MM.1S (cell line): ENCODE measurements around the gene ZIC4.

Source experiments
- EZH2 ChIP-seq: fragments of 300-600 bp; sonication (generic); optimal IDR thresholded peaks from 2 replicates; pipeline ENCODE3; 2017; ENCODE audit warnings: low read depth, mild to moderate bottlenecking, antibody characterized with exemption, low read length, mixed read lengths
- EZH2phosphoT487 ChIP-seq: fragments of 300-600 bp; sonication (generic); IDR thresholded peaks from 2 replicates; pipeline ENCODE4 v1.6.1; 2018; ENCODE audit warnings: antibody characterized with exemption, low read length
- TF ChIP-seq, protein P1 (sequence below): fragments of 300-600 bp; sonication (generic); IDR thresholded peaks from 2 replicates; pipeline ENCODE4 v1.5.1; 2016; ENCODE audit warnings: antibody characterized with exemption, low read length, mixed read lengths

- TF ChIP-seq, protein P1, sequence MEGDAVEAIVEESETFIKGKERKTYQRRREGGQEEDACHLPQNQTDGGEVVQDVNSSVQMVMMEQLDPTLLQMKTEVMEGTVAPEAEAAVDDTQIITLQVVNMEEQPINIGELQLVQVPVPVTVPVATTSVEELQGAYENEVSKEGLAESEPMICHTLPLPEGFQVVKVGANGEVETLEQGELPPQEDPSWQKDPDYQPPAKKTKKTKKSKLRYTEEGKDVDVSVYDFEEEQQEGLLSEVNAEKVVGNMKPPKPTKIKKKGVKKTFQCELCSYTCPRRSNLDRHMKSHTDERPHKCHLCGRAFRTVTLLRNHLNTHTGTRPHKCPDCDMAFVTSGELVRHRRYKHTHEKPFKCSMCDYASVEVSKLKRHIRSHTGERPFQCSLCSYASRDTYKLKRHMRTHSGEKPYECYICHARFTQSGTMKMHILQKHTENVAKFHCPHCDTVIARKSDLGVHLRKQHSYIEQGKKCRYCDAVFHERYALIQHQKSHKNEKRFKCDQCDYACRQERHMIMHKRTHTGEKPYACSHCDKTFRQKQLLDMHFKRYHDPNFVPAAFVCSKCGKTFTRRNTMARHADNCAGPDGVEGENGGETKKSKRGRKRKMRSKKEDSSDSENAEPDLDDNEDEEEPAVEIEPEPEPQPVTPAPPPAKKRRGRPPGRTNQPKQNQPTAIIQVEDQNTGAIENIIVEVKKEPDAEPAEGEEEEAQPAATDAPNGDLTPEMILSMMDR = no peak
- TF ChIP-seq EZH2 = no peak
- no peak for TF ChIP-seq EZH2phosphoT487
These were observed 50.0 kb downstream of the ZIC4 start for GRCh38 chr3:147356145-147356908.
